HepG2 (cell line): ENCODE data around the gene ZNF786. TPM values are rescaled to one million over a fixed set of nuclear protein-coding genes. Genes with fewer than 3 reads are reported as not detected.

ENCODE experiments used
- BHLHE40 ChIP-seq: IDR thresholded peaks from 2 replicates; pipeline ENCODE4 v1.6.1; 2011; ENCODE audit warnings: low read length, improper control_type of control experiment
- FOXA3 ChIP-seq: IDR thresholded peaks from 2 replicates; pipeline ENCODE4 v1.6.1; 2016; ENCODE audit warnings: missing genetic modification reagents, missing compliant biosample characterization
- GABPA ChIP-seq, 2 experiments: IDR thresholded peaks; 2 replicates each; pipeline ENCODE4 v1.6.1; 2011 to 2016; ENCODE audit warnings: low read depth in 2 of 2, low read length in 1 of 2, missing biosample characterization in 1 of 2, missing genetic modification characterization in 1 of 2
- GTF2F1 ChIP-seq: fragments of 150-350 bp; IDR thresholded peaks from 2 replicates; pipeline ENCODE4 v1.6.1; 2014; ENCODE audit warnings: low read length
- HNF1A ChIP-seq, 2 experiments: sonication (generic) in 1 of 2; formaldehyde crosslinking in 1 of 2; IDR thresholded peaks; 2 replicates each; pipeline versions ENCODE4 v1.4.0 to v1.6.1; 2016 to 2020; ENCODE audit warnings: borderline replicate concordance in 1 of 2, low read depth in 1 of 2, mild to moderate bottlenecking in 1 of 2, missing genetic modification reagents in 1 of 2
- IRF9 ChIP-seq: sonication (generic); formaldehyde crosslinking; IDR thresholded peaks from 2 replicates; pipeline ENCODE4 v1.8.0; 2022; ENCODE audit warnings: missing genetic modification reagents, mild to moderate bottlenecking, borderline replicate concordance
- SAP130 ChIP-seq: IDR thresholded peaks from 2 replicates; pipeline ENCODE4 v1.6.1; 2016; ENCODE audit warnings: low read depth
- SOX6 ChIP-seq, 2 experiments: fragments of 450-650 bp in 1 of 2; sonication (generic) in 1 of 2; formaldehyde crosslinking in 1 of 2; IDR thresholded peaks; 2 replicates each; pipeline versions ENCODE4 v1.4.0 to v1.6.1; 2017 to 2020; ENCODE audit warnings: antibody characterized with exemption in 1 of 2, mild to moderate bottlenecking in 1 of 2, missing genetic modification reagents in 1 of 2
- STAT5B ChIP-seq: sonication (generic); formaldehyde crosslinking; IDR thresholded peaks from 2 replicates; pipeline ENCODE4 v1.4.0; 2020; ENCODE audit warnings: missing genetic modification reagents
- ZBTB1 ChIP-seq: sonication (generic); formaldehyde crosslinking; IDR thresholded peaks from 2 replicates; pipeline ENCODE4 v1.4.0; 2020; ENCODE audit warnings: missing genetic modification reagents, borderline replicate concordance
- ZBTB10 ChIP-seq: sonication (generic); formaldehyde crosslinking; IDR thresholded peaks from 2 replicates; pipeline ENCODE4 v1.4.0; 2020; ENCODE audit warnings: missing genetic modification reagents, borderline replicate concordance
- ZNF577 ChIP-seq: sonication (generic); formaldehyde crosslinking; IDR thresholded peaks from 2 replicates; pipeline ENCODE4 v1.4.0; 2020; ENCODE audit warnings: mild to moderate bottlenecking, low read depth, missing genetic modification reagents, borderline replicate concordance
- ZNF710 ChIP-seq: sonication (generic); formaldehyde crosslinking; IDR thresholded peaks from 2 replicates; pipeline ENCODE4 v1.5.0; 2020; ENCODE audit warnings: mild to moderate bottlenecking, missing genetic modification reagents, borderline replicate concordance
- ZNF777 ChIP-seq: sonication (generic); formaldehyde crosslinking; IDR thresholded peaks from 2 replicates; pipeline ENCODE4 v1.4.0; 2020; ENCODE audit warnings: missing genetic modification reagents
- ZNF83 ChIP-seq: sonication (generic); formaldehyde crosslinking; IDR thresholded peaks from 2 replicates; pipeline ENCODE4 v1.4.0; 2020; ENCODE audit warnings: missing genetic modification reagents, mild to moderate bottlenecking, borderline replicate concordance
- polyA plus RNA-seq, 8 experiments: library from polyadenylated mRNA; depleted of rRNA in 3 of 8; stranded (reverse) in 7 of 8; unstranded in 1 of 8; fragments of >200 nt; fragmentation: Illumina TruSeq in 4 of 8; extraction: Trizol in 4 of 8; gene quantifications; 2 replicates each; pipeline versions ENCODE4 v1.2.1 to v1.2.3, GENCODE V29; 2011 to 2016; ENCODE audit warnings: low read depth in 4 of 8, missing spikeins in 1 of 8, mixed read lengths in 1 of 8; ENCODE audit not compliant: insufficient read depth in 1 of 8
- total RNA-seq, 5 experiments: library from RNA; depleted of rRNA; stranded (reverse); fragments of >200 nt; fragmentation: Illumina TruSeq; extraction: Trizol; gene quantifications; 2 replicates each; pipeline ENCODE4 v1.2.3, GENCODE V29; 2016; ENCODE audit warnings: low read depth in 1 of 5
- TF ChIP-seq, protein P1 (sequence below): IDR thresholded peaks from 2 replicates; pipeline ENCODE4 v1.6.1; 2016

ZNF786 gene
- total and polyA plus RNA-seq, 2 of the 13 experiments (the other 11 are each of a cell fraction or from before 2014, with no cell fraction given): 2.0 to 4.0 TPM

DNA sequence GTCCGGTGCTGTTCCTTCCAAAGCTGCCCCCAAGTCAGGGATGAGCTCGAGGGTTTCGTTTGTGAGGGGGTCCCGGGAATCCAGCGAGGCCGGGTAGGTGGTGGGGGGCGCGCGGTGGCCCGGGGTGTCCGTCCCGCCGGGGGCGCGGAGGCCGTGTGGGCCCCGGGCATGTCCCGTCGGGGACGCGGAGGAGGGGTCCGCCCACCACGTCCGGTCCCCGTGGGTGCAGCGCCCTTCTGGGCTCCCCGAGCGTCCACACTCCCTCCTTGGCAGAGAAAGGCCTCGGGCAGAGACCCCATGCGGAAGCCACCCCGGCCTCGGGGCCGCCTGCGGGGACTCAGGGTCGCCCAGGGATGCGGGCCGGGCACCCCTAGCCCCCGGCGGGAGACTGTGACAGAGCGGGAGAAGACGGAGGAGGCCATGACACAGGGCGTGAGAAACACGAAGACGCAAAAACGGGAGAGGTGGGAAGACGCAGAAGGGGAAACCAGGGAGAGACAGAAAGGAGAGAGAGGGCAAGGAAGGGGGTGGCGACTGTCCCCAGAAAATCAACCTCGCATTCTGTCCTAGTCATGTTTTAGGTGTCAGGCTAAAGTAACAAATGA lies 36.2 kb upstream of the ZNF786 start (continued):
- TF ChIP-seq GABPA (IDR thresholded peaks at IDR 0.05; ENCODE audit: low read depth, low read length) (peak; percentile 60), GABPA (CRISPR knock-in tag; IDR thresholded peaks at IDR 0.05; ENCODE audit: low read depth) (no peak), ZBTB1 (CRISPR knock-in tag) (no peak), ZNF777 (peak; percentile 94), SAP130 (no peak), ZNF577 (CRISPR knock-in tag) (no peak), FOXA3 (CRISPR knock-in tag) (0 out of 2 replicates have a peak, but pooled peaks have one; percentile 14), BHLHE40 (no peak), SOX6 (IDR thresholded peaks at IDR 0.05) (no peak), SOX6 (CRISPR knock-in tag; IDR thresholded peaks at IDR 0.05) (no peak), STAT5B (CRISPR knock-in tag) (no peak), HNF1A (IDR thresholded peaks at IDR 0.05; ENCODE audit: low read depth) (no peak), HNF1A (CRISPR knock-in tag; IDR thresholded peaks at IDR 0.05; ENCODE audit: borderline replicate concordance) (no peak), GTF2F1 (no peak), IRF9 (CRISPR knock-in tag) (0 out of 2 replicates have a peak, but pooled peaks have one; percentile 45), ZNF83 (CRISPR knock-in tag) (no peak; the same call in 1 of the 2 replicates), ZBTB10 (CRISPR knock-in tag) (no peak), ZNF710 (CRISPR knock-in tag) (0 out of 2 replicates have a peak, but pooled peaks have one; percentile 23)
- TF ChIP-seq, protein P1, sequence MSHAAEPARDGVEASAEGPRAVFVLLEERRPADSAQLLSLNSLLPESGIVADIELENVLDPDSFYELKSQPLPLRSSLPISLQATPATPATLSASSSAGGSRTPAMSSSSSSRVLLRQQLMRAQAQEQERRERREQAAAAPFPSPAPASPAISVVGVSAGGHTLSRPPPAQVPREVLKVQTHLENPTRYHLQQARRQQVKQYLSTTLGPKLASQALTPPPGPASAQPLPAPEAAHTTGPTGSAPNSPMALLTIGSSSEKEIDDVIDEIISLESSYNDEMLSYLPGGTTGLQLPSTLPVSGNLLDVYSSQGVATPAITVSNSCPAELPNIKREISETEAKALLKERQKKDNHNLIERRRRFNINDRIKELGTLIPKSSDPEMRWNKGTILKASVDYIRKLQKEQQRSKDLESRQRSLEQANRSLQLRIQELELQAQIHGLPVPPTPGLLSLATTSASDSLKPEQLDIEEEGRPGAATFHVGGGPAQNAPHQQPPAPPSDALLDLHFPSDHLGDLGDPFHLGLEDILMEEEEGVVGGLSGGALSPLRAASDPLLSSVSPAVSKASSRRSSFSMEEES: 0 out of 2 replicates have a peak, but pooled peaks have one; percentile 4
